ENCODE results near the gene RTN4RL1. TPM values are rescaled to one million over a fixed set of nuclear protein-coding genes. Genes with fewer than 3 reads are reported as not detected.

Gene RTN4RL1
- total and polyA plus RNA-seq, 9 of the 15 experiments (the other 6 are each of a cell fraction or from before 2014, with no cell fraction given) = 0.04 to 0.06 (median 0.04) TPM; not detected in 5

GRCh38 chr17:2054512-2055291, 29.6 kb upstream of the RTN4RL1 start, which contains the start of gene HIC1 (continued):
- TF ChIP-seq SREBF1 (IDR thresholded peaks at IDR 0.05; ENCODE audit: borderline replicate concordance, low read depth, low read length) = no peak
- TF ChIP-seq E4F1 (CRISPR knock-in tag; IDR thresholded peaks at IDR 0.05; ENCODE audit: borderline replicate concordance) = no peak
- no peak for TF ChIP-seq SIRT6 (IDR thresholded peaks at IDR 0.05; ENCODE audit: low read depth, low read length)
- TF ChIP-seq ATF6 (CRISPR knock-in tag; IDR thresholded peaks at IDR 0.05) = no peak
- no peak for TF ChIP-seq KAT7 (CRISPR knock-in tag; IDR thresholded peaks at IDR 0.05; ENCODE audit: borderline replicate concordance)
- no peak for TF ChIP-seq FOXP1 (CRISPR knock-in tag; IDR thresholded peaks at IDR 0.05)
- TF ChIP-seq HINFP (tag; conservative IDR thresholded peaks at IDR 0.05; ENCODE audit: low read depth) = no peak
- TF ChIP-seq ZNF384 (IDR thresholded peaks at IDR 0.05; ENCODE audit: low read depth, low read length) = no peak
- peak; percentile 62; the same call in 1 of the 2 replicates for TF ChIP-seq STAG1 (CRISPR knock-in tag; IDR thresholded peaks at IDR 0.05; ENCODE audit: borderline replicate concordance)
- no peak for TF ChIP-seq GTF2E2 (tag; IDR thresholded peaks at IDR 0.05)
- TF ChIP-seq CBX5 (IDR thresholded peaks at IDR 0.05; ENCODE audit: borderline replicate concordance, low read depth) = no peak
- no peak for TF ChIP-seq THAP7 (CRISPR knock-in tag; IDR thresholded peaks at IDR 0.05)
- no peak for TF ChIP-seq TBL1XR1 (IDR thresholded peaks at IDR 0.05; ENCODE audit: low read length in 2 of 2)
- no peak for TF ChIP-seq PATZ1 (CRISPR knock-in tag; IDR thresholded peaks at IDR 0.05; ENCODE audit: borderline replicate concordance)
- TF ChIP-seq KDM1A (IDR thresholded peaks at IDR 0.05) = no peak
- no peak for TF ChIP-seq HLTF (IDR thresholded peaks at IDR 0.05)
- no peak for TF ChIP-seq ZNF436 (CRISPR knock-in tag; IDR thresholded peaks at IDR 0.05)
- peak; percentile 15 for TF ChIP-seq CCNT2 (IDR thresholded peaks at IDR 0.05; ENCODE audit: borderline replicate concordance, extremely low read depth, insufficient read length, low read depth, low read length)
- no peak for TF ChIP-seq ZZZ3 (IDR thresholded peaks at IDR 0.05)
